ENCODE results near the gene MAP1LC3B2. TPM values are rescaled to one million over a fixed set of nuclear protein-coding genes. Genes with fewer than 3 reads are reported as not detected.

MAP1LC3B2 gene
- total RNA-seq, 1 experiment from 2014 or later = 2.2 TPM

DNA sequence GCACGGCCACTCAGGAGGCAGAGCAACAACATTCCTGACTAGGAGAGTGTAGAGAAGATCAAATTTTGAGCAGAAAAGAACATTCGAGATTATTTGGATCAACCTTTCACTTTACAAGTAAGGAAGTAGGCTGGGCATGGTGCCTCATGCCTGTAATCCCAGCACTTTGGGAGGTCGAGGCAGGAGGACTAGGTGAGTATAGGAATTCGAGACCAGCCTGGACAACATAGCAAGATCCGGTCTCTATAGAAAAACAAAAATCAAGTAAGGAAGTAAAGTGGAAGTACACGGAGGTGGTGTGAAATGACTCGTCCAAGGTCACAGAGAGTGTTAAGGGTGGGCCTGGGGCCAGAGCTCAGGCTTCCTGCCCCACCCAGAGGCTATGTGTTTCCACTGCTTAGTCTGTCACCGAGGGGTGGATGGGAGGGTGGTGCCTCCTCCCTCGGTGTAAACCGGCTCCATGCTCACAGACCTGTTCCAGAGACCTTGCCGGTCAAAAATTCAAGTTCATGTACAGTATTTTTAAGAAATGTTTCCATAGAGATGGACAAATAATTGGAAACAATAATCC, 51.9 kb downstream of the MAP1LC3B2 start (continued):
- TF ChIP-seq, protein P1, sequence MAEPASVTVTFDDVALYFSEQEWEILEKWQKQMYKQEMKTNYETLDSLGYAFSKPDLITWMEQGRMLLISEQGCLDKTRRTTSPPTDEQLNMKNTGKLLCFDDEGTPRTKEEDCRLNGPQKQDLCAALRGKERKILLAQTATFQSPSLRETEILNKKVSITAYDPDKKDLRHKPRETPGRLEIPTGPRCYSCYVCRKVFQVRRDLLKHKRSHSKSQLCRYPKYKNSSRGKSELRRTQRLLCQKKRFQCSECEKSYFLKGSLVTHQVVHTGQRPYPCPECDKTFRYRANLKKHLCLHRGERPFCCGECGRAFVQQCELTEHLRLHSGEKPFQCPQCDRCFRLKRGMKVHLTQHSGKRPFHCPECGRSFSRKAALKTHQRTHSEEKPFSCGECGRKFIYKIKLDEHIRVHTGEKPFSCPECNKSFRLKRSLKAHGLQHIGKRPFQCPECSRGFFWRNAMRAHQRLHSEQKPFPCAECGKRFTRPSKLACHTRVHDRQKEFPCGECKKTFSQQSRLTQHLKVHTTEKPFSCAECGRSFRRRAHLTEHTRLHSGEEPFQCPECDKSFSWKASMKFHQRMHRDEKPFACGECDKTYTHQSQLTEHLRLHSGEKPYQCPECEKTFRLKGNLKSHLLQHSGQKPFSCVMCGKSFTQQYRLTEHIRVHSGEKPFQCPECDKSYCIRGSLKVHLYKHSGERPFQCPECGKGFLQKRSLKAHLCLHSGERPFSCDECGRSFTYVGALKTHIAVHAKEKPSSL (CRISPR knock-in tag; conservative IDR thresholded peaks at IDR 0.05) = no peak
- TF ChIP-seq NFYB (CRISPR knock-in tag; conservative IDR thresholded peaks at IDR 0.05; ENCODE audit: low read depth) = no peak
- TF ChIP-seq FOXK1 (CRISPR knock-in tag; IDR thresholded peaks at IDR 0.05) = no peak
- no peak for TF ChIP-seq ZNF416 (CRISPR knock-in tag; IDR thresholded peaks at IDR 0.05)
- TF ChIP-seq, protein P2, sequence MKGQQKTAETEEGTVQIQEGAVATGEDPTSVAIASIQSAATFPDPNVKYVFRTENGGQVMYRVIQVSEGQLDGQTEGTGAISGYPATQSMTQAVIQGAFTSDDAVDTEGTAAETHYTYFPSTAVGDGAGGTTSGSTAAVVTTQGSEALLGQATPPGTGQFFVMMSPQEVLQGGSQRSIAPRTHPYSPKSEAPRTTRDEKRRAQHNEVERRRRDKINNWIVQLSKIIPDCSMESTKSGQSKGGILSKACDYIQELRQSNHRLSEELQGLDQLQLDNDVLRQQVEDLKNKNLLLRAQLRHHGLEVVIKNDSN (CRISPR knock-in tag; IDR thresholded peaks at IDR 0.05) = no peak
- TF ChIP-seq, protein P3, sequence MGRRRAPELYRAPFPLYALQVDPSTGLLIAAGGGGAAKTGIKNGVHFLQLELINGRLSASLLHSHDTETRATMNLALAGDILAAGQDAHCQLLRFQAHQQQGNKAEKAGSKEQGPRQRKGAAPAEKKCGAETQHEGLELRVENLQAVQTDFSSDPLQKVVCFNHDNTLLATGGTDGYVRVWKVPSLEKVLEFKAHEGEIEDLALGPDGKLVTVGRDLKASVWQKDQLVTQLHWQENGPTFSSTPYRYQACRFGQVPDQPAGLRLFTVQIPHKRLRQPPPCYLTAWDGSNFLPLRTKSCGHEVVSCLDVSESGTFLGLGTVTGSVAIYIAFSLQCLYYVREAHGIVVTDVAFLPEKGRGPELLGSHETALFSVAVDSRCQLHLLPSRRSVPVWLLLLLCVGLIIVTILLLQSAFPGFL (CRISPR knock-in tag; IDR thresholded peaks at IDR 0.05; ENCODE audit: borderline replicate concordance) = no peak

DNA sequence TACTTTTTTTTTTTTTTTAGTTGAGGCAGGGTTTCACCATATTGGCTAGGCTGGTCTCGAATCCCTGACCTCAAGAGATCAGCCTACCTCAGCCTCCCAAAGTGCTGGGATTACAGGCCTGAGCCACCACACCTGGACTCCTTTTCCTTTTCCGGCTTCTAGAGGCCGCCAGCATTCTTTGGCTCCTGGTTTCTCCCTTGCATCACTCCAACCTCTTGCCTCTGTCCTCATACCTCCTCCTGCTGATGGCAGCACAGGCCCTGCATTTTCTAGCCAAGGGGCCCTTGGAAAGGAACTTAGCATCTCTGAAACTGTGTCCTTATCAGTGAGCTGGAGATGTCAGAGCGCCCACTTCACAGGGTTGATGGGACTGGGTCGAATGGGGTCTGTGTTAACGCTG, 53.3 kb downstream of the MAP1LC3B2 start:
- ATAC-seq (no peak), DNase-seq (ENCODE audit: low spot score) (no peak)
- CTCF ChIA-PET = interaction anchor here (0.8 kb wide), 1 partner anchor 629 kb away, joined by 4 read pairs; no protein-coding TSS in a partner anchor
- peaks cover 7% of the 10 kb centered on the region for H3K9me3 Mint-ChIP-seq
- TF ChIP-seq JAZF1 (CRISPR knock-in tag; IDR thresholded peaks at IDR 0.05) (no peak), ESRRA (CRISPR knock-in tag; IDR thresholded peaks at IDR 0.05; ENCODE audit: borderline replicate concordance) (no peak), ATF1 (CRISPR knock-in tag; IDR thresholded peaks at IDR 0.05) (no peak), TEAD4 (CRISPR knock-in tag; IDR thresholded peaks at IDR 0.05) (no peak), ZNF263 (CRISPR knock-in tag; IDR thresholded peaks at IDR 0.05; ENCODE audit: low read depth) (no peak), NR3C1 (CRISPR knock-in tag; conservative IDR thresholded peaks at IDR 0.05; ENCODE audit: low read depth) (no peak), HMGA2 (CRISPR knock-in tag; IDR thresholded peaks at IDR 0.05) (no peak), ZNF121 (CRISPR knock-in tag; IDR thresholded peaks at IDR 0.05) (no peak), TEAD1 (CRISPR knock-in tag; IDR thresholded peaks at IDR 0.05) (no peak), GRHL2 (CRISPR knock-in tag; IDR thresholded peaks at IDR 0.05; ENCODE audit: insufficient replicate concordance, severe bottlenecking) (no peak), FOXJ3 (CRISPR knock-in tag; IDR thresholded peaks at IDR 0.05; ENCODE audit: borderline replicate concordance) (no peak)
- TF ChIP-seq, protein P4, sequence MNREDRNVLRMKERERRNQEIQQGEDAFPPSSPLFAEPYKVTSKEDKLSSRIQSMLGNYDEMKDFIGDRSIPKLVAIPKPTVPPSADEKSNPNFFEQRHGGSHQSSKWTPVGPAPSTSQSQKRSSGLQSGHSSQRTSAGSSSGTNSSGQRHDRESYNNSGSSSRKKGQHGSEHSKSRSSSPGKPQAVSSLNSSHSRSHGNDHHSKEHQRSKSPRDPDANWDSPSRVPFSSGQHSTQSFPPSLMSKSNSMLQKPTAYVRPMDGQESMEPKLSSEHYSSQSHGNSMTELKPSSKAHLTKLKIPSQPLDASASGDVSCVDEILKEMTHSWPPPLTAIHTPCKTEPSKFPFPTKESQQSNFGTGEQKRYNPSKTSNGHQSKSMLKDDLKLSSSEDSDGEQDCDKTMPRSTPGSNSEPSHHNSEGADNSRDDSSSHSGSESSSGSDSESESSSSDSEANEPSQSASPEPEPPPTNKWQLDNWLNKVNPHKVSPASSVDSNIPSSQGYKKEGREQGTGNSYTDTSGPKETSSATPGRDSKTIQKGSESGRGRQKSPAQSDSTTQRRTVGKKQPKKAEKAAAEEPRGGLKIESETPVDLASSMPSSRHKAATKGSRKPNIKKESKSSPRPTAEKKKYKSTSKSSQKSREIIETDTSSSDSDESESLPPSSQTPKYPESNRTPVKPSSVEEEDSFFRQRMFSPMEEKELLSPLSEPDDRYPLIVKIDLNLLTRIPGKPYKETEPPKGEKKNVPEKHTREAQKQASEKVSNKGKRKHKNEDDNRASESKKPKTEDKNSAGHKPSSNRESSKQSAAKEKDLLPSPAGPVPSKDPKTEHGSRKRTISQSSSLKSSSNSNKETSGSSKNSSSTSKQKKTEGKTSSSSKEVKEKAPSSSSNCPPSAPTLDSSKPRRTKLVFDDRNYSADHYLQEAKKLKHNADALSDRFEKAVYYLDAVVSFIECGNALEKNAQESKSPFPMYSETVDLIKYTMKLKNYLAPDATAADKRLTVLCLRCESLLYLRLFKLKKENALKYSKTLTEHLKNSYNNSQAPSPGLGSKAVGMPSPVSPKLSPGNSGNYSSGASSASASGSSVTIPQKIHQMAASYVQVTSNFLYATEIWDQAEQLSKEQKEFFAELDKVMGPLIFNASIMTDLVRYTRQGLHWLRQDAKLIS (CRISPR knock-in tag; IDR thresholded peaks at IDR 0.05; ENCODE audit: borderline replicate concordance) = no peak
- TF ChIP-seq, protein P5, sequence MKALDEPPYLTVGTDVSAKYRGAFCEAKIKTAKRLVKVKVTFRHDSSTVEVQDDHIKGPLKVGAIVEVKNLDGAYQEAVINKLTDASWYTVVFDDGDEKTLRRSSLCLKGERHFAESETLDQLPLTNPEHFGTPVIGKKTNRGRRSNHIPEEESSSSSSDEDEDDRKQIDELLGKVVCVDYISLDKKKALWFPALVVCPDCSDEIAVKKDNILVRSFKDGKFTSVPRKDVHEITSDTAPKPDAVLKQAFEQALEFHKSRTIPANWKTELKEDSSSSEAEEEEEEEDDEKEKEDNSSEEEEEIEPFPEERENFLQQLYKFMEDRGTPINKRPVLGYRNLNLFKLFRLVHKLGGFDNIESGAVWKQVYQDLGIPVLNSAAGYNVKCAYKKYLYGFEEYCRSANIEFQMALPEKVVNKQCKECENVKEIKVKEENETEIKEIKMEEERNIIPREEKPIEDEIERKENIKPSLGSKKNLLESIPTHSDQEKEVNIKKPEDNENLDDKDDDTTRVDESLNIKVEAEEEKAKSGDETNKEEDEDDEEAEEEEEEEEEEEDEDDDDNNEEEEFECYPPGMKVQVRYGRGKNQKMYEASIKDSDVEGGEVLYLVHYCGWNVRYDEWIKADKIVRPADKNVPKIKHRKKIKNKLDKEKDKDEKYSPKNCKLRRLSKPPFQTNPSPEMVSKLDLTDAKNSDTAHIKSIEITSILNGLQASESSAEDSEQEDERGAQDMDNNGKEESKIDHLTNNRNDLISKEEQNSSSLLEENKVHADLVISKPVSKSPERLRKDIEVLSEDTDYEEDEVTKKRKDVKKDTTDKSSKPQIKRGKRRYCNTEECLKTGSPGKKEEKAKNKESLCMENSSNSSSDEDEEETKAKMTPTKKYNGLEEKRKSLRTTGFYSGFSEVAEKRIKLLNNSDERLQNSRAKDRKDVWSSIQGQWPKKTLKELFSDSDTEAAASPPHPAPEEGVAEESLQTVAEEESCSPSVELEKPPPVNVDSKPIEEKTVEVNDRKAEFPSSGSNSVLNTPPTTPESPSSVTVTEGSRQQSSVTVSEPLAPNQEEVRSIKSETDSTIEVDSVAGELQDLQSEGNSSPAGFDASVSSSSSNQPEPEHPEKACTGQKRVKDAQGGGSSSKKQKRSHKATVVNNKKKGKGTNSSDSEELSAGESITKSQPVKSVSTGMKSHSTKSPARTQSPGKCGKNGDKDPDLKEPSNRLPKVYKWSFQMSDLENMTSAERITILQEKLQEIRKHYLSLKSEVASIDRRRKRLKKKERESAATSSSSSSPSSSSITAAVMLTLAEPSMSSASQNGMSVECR (CRISPR knock-in tag; IDR thresholded peaks at IDR 0.05; ENCODE audit: borderline replicate concordance) = no peak
- TF ChIP-seq, protein P6, sequence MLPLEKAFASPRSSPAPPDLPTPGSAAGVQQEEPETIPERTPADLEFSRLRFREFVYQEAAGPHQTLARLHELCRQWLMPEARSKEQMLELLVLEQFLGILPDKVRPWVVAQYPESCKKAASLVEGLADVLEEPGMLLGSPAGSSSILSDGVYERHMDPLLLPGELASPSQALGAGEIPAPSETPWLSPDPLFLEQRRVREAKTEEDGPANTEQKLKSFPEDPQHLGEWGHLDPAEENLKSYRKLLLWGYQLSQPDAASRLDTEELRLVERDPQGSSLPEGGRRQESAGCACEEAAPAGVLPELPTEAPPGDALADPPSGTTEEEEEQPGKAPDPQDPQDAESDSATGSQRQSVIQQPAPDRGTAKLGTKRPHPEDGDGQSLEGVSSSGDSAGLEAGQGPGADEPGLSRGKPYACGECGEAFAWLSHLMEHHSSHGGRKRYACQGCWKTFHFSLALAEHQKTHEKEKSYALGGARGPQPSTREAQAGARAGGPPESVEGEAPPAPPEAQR (CRISPR knock-in tag; IDR thresholded peaks at IDR 0.05) = no peak
- TF ChIP-seq, protein P7, sequence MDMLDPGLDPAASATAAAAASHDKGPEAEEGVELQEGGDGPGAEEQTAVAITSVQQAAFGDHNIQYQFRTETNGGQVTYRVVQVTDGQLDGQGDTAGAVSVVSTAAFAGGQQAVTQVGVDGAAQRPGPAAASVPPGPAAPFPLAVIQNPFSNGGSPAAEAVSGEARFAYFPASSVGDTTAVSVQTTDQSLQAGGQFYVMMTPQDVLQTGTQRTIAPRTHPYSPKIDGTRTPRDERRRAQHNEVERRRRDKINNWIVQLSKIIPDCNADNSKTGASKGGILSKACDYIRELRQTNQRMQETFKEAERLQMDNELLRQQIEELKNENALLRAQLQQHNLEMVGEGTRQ (CRISPR knock-in tag; IDR thresholded peaks at IDR 0.05) = no peak
- peaks cover 2% of the 10 kb centered on the region; the same call in 1 of the 2 replicates for H3K27me3 Mint-ChIP-seq (ENCODE audit: low read depth)
- H3K36me3 Mint-ChIP-seq = peaks cover 3% of the 10 kb centered on the region; the same call in 1 of the 2 replicates
- peaks cover 13% of the 10 kb centered on the region for H3K4me1 Mint-ChIP-seq
- no peak overlapping the region for H3K27ac Mint-ChIP-seq
- POLR2A ChIA-PET = no interaction called here
- H3K4me3 Mint-ChIP-seq = no peak overlapping the region

All from WTC11 (cell line).